ENCODE results near the gene ODAD3. TPM values are rescaled to one million over a fixed set of nuclear protein-coding genes. Genes with fewer than 3 reads are reported as not detected.
"Not testable (repeated sequence)": the region's sequence is repeated elsewhere in the genome, so short reads cannot be mapped to it uniquely, and the experiment has no call there.

ODAD3 gene
- total RNA-seq, 1 donor from 2014 or later = not detected

DNA sequence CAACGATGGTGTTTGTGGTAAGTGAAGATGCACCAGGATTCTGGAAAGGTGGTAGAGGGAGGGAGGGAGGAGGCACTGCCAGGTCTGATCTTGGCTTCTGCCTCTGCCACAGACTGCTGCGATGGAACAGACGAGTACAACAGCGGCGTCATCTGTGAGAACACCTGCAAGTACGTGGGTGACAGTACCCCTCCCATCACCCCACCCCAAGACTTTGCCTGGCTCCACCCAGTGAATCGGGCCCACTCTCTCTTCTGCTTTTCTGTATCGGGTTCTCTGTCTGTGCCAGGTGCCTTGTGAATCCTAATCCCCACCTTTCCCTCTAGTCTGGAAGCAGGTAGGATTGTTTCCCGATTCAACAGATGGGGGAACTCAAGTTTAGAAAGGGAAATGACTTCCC lies 3.0 kb upstream of the ODAD3 start:
- DNase-seq (ENCODE audit: low read depth in 2 of 2) = no peak

DNA sequence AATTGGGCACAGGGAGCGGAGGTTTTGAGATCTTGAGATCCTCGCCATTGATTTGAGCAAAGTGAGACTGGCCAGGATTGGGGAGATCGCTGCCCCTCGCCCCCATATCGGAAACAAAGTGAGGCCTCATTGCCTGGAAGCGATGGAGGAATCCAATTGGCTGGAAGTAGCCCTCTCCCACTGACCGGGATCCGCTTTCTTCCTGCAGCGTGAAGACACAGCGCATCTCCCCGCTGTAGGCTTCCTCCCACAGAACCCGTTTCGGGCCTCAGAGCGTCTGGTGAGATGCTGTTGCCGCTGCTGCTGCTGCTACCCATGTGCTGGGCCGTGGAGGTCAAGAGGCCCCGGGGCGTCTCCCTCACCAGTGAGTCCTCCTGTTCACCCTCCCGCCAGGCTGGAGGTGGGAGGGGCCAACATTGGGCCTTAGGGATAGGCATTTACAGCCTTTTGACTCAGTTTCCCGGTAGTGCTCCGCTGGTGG lies 952 bp upstream of the ODAD3 start:
- DNase-seq (ENCODE audit: low read depth in 2 of 2) = peak in 1 of 2 donors; percentile 40

DNA sequence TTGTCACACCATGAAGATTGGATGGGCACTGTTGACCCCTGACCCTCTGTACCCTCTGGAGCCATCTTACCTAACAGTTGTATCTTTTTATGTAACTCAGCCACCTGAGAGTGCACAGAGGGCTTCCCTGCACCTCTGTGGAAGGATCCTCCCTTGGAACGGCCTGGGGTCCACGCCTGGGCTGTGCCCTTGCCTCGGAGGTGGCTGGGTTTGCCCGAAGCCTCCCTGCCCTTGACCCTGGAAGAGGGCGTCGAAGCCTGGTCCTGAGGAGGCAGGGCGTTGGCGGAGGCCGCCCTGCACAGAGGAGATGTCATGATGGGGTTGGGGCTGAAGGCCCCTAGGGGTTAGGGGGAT lies 241 bp downstream of the ODAD3 start:
- DNase-seq (ENCODE audit: low read depth in 2 of 2) = no peak

DNA sequence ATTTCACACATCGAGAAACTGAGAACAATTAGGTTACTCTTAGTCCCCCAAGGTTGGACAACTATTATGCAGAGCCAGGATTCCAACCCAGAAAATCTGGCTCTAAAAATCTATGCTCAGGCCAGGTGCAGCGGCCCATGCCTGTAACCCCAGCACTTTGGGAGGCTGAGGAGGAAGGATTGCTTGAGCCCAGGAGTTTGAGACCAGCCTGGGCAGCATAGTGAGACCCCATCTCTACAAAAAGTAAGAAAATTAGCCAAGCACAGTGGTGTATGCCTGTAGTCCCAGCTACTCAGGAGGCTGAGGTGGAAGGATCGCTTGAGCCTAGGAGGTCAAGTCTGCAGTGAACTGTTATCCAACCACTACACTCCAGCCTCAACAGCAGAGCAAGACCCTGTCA lies 1.4 kb downstream of the ODAD3 start:
- not testable (repeated sequence) for DNase-seq (ENCODE audit: low read depth in 2 of 2)

DNA sequence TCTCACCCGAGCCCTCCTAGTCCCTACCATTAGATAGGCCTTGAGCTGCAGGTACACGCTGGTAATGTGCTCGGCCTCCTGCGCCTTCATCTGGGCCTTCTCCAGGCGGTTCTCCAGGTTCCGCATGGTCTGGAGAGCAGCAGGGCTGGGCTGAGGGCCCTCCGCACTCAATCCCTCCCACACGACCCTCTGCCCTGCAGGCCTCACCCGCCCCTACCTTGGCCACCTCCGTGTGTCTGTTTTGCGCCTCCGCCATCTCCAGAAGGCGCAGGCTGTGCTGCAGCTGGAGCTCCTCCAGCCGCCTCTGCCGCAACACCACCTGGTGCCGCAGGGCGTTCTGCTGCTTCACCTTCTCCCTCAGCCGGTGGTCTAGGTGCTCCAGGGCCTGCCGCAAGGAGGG lies 8.3 kb downstream of the ODAD3 start:
- no peak for DNase-seq (ENCODE audit: low read depth in 2 of 2)

DNA sequence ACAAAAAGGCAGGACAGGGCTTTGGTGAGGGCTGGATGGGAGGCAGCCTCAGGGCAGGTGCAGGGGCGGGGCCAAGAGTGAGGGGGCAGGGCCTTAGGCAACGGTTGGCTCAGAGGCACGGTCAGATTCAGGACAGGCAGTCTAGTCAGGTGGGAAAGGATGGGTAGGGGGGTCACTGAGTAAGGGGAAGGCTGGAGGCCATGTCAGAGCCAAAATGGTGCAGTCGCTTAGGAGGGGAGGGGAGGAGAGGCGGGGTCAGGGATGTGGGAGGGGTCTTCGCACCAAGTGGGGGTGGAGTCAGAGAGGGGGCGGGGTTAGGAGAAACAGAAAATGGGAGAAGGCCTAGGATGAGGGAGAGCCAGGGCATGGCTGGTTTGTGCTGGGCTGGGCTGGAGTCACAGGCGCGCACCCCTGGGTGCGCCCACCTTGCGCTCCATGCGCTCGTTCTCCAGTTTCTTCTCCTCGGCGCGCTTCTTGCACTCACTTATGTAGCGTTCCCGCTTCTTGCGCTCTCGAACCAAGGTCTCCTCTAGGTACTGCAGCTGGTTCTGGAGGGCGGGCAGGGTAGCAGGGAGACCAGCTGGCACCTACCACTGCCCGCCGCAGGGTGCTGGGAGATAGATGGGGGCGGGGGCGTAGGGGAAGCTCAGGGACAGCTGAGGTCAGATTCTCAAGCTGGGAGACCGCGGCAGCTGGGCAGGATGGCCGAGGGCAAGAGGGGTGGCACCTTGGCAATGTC lies 9.0 kb downstream of the ODAD3 start:
- DNase-seq (ENCODE audit: low read depth in 2 of 2) = no peak

DNA sequence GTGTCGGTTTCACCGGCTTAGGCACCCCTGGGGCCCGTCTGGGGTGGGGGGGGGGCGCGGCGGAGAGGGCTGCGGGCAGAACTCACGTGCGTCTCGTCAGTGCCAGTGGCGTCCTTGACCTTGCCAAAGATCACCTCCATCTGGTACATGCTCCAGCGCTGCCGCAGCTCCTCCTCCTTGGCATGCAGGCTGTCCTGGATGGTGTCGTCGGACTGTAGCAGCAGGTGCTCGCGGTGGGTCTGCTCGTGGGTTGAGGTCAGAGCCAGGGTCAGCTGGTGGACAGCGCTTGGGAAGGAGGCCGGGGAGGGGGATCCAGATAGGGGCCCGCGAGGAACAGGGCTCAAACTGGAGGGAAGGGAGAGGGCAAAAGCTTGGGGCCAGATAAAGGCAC lies 11.1 kb downstream of the ODAD3 start:
- DNase-seq (ENCODE audit: low read depth in 2 of 2) = no peak

DNA sequence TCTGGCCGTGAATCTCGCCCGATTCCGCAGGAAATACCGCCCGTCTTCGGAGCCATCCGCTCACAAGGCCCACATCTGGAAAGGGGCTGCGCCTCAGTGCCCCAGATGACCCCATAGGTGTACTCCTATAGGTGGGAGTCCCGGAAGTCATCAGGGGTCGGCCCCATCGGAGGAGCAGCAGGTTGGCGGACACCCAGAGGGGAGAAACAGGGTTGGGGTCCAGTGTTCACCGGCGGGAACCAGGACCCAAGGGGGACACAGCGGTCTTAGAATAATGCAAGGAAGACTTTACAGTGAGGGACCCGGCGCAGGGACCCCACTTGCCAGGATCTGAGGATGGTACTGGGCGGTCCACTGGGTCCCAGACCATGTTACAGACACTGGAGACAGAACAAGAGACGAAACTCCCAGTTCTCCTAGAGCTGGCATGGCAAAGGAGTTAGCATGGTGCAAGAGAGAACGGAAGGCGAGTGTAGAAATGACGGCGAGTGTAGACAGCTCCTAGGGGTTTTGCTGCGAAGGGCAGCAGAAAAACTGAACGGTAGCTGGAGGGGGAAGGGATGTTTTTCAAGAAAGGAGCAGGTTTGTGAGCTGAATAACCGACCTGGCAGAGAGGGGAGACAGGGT lies 11.6 kb downstream of the ODAD3 start:
- DNase-seq (ENCODE audit: low read depth in 2 of 2) = no peak

DNA sequence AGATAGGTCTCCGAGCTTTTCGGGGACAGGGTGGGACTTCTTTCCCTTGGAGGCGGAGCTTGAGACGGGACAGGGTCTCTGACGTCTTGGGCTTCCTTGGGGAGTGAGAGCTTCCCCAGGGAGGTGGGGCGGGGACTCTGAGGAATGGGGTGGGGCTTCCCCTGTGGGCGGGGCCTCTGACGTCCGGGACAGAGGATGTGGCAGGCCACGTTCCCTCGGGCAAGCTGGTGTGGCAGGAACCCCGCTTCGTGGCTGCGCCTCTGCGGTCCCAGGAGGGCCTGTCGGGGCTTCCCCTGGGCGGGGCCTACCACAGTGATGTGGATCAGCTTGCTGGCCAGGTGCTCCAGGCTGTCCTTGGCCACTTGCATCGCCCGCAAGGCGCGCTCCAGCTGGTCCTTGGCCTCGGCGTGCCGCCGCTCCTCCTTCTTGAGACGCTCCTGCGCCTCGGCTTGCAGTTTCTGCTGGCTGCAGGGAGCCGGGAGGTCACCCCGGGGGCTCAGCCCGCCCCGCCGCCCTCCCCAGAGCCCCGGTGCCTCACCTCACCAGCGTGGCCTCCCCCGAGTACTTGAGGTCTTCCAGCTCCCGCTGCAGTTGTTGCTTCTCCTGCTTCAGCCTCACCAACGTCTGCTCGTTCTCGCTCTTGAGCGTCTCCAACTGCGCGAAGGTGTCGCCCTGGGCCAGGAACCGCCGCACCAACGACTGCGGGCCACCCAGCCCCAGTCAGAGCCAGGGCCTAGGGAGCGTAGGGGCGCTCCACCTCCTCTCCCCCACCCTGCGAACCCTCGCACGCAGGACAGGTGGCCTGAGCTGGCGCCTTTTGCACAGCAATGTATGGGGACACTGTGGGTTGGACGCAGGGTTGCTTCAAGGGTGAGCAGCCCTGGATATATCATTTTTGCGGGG lies 12.5 kb downstream of the ODAD3 start:
- DNase-seq (ENCODE audit: low read depth in 2 of 2) = no peak

DNA sequence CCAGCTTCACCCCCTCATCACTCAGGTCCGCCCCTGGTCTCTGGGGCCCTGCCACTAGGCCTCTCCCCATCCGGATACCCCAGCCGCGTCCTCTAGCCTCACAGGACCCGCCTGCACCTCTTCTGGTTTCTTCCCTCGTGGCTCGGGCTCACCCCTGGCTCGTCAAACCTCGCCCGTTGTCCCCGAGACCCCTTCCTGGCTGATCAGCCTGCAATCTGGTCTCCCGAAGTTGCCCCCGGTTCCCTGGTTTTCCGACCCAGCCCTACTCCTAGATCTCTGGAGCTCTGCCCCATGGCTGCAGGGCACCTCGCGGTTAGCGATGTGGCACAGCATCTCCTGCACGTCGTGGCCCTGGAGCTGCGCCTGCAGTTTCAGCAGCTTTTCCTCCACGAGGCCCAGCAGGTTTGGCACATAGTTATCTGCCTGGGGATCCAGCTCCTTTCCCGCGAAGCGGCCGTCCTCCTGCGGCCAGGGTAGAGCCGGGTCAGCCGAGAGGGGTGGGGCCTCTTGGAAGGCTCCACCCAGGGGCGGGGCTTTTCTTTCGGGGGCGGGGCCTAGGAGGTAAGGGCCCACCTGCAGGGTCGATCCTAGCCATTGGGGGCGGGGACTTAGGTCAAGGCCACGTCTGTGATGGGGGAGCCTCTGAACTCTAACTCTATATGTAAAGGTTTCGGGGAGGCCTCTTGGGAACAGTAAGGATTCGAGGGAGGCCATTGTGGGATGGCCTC lies 13.4 kb downstream of the ODAD3 start:
- peak in 1 of 2 donors; percentile 14 for DNase-seq (ENCODE audit: low read depth in 2 of 2)

DNA sequence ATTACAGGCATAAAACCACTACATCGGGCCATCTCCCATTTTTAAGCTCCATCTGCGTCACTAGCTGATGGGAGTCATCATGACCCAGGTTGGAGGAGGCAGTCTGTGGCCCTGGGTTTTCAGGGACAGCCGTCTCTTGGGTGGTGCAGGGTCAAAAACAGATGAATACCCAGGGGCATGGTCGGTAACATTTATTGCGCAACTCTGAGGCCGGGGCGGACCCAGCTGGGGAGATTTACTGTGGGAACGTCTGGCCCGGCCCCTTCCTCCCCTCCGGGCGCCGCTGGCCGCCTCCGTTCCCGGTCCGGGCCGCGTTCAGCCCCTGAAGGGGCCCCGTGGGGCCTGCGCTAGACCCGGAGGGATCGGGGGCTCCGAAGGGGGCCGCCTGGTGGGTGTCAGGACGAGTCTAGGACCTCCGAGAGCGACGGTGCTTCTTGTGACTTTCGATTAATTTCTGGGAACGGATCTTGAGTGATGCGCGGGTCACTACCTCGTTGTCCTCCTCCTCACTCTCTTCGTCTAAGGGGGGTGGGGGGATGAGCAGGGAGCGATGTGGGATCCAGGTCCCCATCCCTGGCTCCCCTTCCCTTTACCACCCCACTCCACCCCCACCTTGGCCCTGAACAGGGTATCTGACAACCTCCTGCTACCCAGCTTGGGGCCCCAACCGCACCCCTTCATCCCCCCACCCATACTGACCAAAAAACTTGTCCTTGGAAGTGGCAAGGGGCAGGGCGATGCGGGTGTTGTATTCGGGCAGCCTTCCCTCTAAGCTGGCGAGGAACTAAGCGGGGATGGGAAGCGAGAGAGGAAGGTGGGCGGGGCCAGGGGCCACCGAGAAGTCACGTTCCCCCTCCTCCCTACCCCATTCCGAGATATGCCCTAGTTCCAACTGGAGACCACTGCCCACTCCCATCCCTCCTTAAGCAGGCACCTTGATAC lies 14.2 kb downstream of the ODAD3 start:
- peak in 1 of 2 donors; percentile 33 for DNase-seq (ENCODE audit: low read depth in 2 of 2)

DNA sequence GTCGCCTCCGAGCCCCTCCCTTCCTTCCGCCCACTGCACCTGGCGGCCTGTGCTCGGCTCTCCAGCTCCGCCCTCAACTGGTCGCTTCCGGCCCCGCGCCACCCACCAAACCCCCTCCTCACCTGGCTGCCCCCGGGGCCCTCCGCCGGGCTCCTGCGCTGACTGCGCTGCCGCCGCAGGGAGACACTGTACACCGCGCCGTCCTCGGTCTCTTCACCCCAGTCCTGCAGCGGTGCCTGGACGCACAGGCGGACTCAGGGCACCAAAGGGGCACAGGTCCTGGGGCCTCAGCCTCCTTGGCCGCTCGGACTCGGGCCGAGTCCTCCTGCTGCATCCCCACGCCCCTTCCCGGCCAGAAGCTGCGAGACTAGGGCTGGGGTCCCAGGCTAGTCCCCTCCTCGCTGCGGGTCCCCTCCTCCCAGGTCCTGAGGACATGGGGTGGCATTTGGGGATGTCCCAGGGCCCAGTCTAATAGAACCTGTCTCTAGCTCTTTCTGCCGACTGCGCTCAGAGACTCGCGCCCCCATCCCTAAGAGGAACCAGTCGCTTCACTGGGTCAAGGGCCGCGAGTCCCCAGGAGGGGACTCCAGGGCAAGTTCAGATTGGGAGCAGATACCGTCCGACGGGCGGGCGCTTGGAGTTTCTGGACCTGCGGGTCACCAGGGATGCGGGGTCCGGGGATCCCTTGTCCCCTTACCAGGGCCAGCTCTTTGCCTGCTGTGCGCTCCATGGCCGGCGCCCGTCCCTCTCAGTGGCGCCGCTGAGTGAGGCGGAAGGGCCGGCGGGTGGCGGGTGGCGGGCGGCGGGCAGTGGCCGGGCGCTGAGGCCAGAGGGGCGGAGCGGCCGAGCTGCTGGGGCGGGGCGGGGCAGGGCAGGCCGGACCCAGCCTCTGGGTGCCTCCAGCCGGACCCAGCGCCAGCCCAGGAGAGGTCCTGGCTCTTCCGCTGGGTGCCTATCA lies 16.1 kb downstream of the ODAD3 start, which contains the start of gene RGL3:
Gene RGL3, minus strand, starts transcription at position 766 of the 958 bp plus-strand sequence. Its CDS starts 36 bp downstream, at position 730.
- DNase-seq (ENCODE audit: low read depth in 2 of 2) = peak in 1 of 2 donors; percentile 31

DNA sequence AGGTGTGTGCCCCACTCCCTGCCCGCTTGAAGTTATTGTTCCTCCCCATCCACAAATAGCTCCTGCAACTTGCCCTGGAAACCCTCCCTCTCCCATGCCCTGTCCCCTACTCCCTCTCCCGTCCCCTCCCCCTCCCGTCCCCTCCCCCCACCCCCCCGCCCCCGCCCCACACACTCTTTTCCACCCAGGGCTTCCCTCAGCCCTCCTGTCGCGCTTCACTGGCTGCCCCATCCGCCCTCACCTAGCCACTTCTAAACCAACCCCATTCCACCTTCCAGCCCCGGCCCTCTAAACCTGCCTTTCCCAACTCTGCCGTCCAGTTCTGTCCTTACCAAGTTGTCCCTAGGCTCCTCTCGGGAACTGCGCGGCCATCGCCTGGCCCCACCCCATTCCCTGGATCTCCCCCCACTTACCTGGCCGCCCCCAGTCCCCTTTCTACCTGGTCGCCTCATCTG lies 16.8 kb downstream of the ODAD3 start:
- no peak for DNase-seq (ENCODE audit: low read depth in 2 of 2)

DNA sequence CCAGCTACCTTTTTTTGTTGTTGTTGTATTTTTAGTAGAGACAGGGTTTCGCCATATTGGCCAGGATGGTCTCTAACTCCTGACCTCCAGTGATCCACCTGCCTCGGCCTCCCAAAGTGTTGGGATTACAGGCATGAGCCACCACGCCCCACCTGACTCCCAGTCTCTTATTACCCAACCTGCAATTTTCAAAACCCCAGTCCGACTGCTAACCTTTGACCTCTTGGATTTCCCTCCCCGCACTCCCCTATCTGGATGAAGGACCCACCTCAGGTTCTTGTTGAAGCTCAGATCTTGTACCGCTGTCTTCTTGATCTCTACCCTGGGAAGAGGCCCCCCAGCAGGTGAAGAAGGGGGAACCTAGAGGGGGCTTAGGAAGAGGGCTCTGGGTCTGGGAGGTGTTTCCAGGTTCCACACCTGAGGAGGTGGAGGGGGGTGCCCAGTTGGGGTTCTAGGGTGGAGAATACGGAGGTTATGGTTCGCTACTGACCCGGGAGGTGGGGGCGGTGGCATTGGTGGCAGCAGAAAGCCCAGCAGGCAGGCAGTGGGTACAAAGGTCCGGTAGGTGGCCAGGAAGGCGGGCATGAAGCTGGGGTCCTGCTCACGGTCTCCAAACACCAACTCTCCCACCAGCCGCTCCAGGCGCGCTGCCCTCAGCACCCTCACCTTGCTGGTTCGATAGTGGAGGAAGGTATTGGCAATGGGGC lies 18.4 kb downstream of the ODAD3 start:
- no peak for DNase-seq (ENCODE audit: low read depth in 2 of 2)

DNA sequence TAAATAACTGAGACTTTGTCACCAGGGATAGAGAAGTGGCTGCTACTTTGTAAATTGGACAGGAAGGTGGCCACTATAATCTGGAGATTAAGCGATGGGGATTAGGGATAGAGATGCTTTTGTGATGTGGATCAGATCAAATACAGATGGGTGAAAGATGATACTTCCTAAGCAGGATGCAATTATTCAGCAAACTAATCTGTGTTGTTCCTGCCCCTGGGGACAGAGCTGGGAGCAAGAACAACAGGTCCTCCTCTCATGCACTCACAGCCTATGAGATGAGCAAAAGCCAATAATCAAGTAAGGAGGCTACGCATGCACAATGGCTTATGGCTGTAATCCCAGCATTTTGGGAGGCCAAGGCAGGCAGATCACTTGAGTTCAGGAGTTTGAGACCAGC lies 20.4 kb downstream of the ODAD3 start:
- DNase-seq (ENCODE audit: low read depth in 2 of 2) = no peak

DNA sequence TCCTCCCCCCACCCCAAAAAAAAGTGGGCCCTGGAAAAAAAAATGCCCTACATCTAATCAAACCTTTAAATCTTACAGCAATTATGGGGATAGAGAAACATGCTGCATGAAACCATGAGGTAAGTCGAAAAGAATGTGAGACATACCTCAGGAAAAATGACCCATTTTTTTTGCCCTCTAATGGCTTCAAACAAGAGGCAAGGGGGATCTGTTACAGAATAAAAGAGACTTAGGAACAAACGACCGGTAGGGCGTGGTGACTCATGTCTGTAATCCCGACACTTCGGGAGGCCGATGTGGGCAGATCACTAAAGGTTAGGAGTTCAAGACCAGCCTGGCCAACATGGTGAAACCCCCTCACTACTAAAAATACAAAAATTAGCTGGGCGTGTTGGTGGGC lies 24.2 kb downstream of the ODAD3 start:
- no peak for DNase-seq (ENCODE audit: low read depth in 2 of 2)

DNA sequence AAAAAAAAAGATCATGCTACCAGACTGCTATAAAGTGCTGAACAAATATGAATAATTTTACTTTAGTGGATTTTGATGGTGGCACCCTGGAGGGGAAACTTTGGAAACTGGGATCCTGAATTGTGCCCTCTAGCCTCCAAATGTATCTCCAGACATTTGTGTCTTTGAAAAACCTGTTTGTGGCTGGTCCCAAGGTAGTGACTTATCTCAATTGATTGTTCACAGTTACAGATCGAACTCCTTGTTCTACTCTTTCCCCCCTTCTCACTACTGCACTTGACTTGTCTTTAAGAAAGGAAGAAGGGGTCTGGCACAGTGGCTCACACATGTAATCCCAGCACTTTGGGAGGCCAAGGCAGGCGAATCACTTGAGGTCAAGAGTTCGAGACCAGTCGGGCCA lies 26.3 kb downstream of the ODAD3 start:
- DNase-seq (ENCODE audit: low read depth in 2 of 2) = no peak

DNA sequence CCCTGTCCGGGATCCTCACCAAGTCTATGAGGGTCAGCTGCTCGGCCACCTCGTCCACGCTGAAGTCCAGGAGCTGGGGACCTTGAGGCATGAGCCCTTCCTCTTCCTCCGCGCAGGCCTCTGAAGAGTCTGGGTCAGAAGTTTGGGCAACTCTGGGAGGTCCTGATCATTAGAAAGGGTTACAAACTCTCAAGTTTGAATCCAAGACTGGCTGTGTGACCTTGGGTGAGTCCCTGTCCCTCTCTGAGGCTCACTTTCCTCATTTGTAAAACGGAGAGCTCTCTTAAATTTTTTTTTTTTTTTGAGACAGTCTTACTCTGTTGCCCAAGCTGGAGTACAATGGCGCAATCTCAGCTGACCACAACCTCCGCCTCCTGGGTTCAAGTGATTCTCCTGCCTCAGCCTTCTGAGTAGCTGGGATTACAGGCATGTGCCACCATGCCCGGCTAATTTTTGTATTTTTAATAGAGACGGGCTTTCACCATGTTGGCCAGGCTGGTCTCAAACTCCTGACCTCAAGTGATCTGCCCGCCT lies 28.2 kb downstream of the ODAD3 start:
- DNase-seq (ENCODE audit: low read depth in 2 of 2) = not testable (repeated sequence)

Measured in lung microvascular endothelial cell (primary cell).